NCI-H226 (cell line): Measurements from ENCODE around the gene NHLH2.

ENCODE experiments used
- DNase-seq: peaks from one replicate; pipeline ENCODE4 v3.0.0-alpha.2; 2015

The NHLH2 gene

GRCh38 chr1:115840605-115841460, at the start of gene NHLH2:
NHLH2 (minus strand) TSS chr1:115841126; CDS start chr1:115838372, 2,754 bp downstream.
- no peak for DNase-seq

- DNase-seq = no peak
Measured at GRCh38 chr1:115890580-115890979, 49.7 kb upstream of the NHLH2 start.

DNA sequence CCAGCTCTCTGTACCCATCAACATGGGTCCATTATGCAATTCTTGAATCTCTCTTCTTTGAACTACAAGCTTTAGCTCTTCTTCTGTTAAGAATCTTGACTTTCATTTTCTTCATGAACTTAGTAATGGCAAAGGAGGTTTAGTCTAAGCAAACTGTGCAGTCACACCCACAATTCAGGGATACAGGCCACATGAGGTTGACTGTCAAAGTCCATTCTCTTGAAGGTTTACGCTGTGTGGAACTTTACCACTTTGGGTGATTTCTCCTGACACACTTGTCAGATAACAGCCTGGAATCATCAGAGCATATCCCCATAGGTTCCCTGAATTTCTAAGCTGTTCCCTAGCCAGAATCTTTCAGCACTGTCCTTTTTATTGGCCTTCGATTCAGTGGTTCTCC, 48.0 kb upstream of the NHLH2 start:
- no peak for DNase-seq

DNA sequence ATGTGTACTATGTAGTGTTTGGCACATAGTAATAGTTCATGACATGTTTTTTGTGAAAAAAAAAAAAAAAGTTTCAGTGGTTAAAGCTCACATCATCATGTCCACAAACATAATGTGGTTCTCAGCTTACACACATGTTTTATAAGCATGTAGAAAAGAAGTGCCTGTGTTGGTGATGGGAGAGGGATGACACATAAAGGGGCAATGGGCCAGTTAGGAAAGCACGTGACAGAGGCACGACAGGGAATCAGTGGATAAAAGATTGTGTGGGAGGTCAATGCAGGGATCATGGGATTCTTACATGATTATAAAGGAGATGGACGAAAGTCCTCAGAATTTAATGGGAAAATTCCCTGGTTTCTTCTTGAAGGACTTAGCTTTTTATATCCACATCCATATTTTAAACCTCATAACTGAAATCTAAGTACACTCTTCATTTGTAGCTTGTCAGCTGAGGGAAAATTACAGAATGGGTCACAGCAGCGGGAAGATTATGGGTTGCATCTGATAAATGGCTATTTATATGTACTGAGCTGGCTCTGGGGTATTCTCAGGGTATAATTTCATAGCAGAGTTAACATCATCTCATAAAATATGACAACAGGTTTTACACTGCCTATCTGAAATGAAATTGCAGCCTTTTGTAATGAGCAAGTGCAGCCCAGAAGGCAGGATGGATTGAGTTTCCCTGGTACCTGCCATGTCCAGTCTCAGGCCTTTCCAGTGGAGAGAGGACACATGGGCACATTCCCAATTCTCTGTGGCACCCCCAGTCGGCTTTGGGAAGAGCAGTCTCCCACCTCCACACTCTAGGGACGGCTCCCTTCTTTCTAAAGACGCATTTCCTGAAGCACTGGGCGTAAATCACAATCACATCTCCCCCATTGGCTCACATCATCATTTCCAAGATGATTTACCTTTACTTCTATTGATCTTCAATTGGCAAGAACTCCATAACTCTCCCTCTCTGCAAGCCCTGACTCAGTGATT, 42.3 kb upstream of the NHLH2 start:
- DNase-seq = no peak

- no peak for DNase-seq
Measured at GRCh38 chr1:115880981-115881672, 40.2 kb upstream of the NHLH2 start.

- no peak for DNase-seq
Measured at GRCh38 chr1:115879977-115880376, 39.1 kb upstream of the NHLH2 start.

GRCh38 chr1:115877511-115877910, 36.6 kb upstream of the NHLH2 start:
- no peak for DNase-seq

GRCh38 chr1:115874904-115875303, 34.0 kb upstream of the NHLH2 start:
- peak; percentile 87 for DNase-seq

DNA sequence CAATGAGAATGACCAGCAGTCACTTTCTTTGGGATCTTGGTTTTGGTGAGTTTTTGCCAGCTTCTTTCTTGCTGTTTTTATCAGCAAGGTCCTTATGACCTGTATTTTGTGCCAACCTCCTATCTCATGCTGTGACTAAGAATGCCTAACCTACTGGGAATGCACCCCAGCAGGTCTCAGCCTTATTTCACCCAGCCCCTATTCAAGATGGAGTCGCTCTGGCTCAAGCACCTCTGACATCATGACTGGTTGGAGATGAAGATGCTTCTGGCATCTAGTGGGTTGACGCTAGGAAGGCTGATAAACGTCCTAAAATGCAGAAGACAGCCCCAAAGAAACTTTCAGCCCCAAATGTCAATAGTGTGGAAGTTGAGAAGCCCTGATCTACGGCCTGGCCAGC, 33.6 kb upstream of the NHLH2 start:
- DNase-seq = no peak

DNA sequence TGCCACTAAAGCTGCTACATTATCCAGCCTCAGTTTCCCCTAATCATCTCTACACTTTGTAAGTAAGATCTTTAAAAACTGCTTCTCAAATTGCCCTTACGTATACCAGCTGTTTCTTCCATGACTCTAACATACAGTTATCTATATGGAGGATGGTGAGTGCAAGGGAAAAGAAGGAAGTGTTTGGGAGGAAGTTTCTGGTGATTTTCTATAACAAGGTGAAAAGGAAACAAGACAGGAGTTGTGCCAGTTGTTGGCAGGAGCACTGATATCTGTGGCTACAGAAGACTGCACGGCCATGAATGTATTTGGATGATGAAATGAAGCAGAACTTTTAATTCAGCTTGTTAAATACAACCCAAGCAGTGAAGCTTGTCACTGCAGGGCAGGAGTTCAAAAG, 32.3 kb upstream of the NHLH2 start:
- no peak for DNase-seq

DNA sequence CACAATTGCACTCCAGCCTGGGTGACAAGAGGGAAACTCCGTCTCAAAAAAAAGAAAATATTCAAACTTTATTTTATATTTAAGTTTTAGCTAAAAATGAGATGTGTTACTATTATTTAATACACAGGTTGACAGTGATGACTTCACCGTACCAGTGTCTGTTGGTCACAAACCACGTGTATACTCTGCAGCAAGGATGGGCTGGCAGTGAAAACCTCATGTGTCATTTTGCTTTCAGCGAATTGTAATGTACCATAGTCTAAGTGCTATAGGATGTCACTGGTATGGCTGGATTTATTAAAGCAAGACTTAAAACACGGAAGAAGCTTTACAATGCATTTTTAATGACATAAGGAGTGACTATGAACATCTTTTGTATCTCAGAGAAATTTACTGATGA, 28.1 kb upstream of the NHLH2 start:
- no peak for DNase-seq

DNA sequence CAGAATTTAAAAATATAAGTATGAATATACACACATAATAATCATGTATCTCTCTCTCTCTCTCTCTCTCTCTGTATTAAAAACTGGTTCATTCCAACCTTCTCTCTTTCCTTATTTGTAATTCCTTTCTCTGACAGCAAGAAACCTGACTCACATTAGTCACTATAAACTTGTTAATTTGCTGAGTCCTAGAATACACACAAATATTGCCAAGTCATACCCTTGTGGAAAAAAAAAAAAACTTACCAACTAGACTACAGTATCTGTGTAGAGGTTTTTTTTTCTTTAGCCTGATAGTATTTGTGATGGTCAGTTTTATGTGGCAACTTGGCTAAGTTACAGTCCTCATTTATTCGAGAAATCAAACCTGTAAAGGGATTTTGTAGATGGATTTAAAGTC, 26.3 kb upstream of the NHLH2 start:
- DNase-seq = no peak

GRCh38 chr1:115865704-115866380, 24.9 kb upstream of the NHLH2 start:
- no peak for DNase-seq

GRCh38 chr1:115862403-115862802, 21.5 kb upstream of the NHLH2 start:
- no peak for DNase-seq

DNA sequence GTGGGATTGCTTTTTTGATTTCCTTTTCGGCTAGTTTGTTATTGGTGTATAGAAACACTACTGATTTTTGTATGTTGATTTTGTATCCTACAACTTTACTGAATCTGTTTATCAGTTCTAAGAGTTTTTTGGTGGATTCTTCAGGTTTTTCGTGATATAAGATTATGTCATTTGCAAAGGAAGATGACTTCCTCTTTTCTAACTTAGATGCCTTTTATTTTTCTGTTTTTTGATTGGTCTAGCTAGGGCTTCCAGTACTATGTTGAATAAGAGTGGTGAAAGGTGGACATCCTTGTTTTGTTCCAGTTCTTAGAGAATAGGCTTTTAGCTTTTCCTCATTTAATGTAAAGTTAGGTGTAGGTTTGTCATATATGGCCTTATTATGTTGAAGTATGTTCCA, 13.1 kb upstream of the NHLH2 start:
- no peak for DNase-seq

DNA sequence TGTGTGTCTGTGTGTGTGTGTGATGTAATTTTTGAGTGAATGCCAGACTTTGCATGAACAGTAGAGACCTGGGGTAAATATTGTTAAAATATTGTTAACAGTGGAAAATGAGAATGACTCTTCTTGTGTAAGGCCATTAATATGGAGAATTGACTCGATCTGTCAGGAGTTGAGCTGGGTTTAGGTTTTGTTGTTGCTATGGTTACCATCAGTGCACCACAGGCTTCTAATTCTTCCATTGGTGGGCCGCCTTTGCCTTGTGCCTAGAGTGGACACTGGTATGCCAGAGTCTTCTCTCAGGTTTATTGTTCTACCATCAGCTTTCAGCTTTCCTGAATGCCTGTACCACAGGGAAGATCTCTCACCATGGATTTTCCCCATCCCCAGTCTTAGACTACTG, 10.0 kb upstream of the NHLH2 start:
- DNase-seq = no peak

DNA sequence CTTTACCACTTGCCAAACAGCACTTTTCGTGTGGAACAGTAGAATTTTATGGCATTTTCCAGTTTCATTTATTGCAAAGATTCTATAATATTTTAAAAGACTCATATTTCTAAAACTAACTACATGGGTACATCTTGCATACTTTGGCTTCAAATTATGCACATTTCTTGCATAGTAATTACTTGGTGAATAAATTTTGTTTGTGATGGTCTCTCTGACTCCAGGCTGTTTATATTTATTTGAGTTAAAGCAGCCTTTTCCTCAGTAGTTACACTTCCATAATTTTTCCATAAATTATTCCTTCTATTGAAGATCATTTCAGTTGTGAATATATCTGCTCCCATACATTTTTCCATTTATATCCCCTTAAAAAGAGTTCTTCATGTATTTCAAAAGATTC, 6.9 kb upstream of the NHLH2 start:
- DNase-seq = no peak

DNA sequence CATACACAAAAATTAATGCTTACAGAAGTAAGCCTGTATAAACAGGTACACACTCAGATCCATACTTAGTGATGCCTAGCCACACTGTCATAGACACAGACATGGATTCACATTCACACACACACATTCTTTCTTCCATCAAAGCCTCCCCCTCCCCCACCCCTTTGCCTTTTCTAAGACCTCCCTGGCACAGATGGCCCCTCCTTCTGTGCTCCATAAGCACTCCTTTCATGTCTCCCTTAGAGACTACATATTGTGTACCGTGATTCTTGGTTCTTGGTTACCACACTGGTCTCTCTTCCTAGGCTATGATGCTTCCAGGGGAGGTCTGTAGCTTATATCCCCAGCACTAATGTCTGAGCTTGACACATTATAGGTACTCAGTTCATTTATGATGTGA, 2.0 kb upstream of the NHLH2 start:
- DNase-seq = no peak

- DNase-seq = no peak
Measured at GRCh38 chr1:115839679-115840237, 1.2 kb downstream of the NHLH2 start.

DNA sequence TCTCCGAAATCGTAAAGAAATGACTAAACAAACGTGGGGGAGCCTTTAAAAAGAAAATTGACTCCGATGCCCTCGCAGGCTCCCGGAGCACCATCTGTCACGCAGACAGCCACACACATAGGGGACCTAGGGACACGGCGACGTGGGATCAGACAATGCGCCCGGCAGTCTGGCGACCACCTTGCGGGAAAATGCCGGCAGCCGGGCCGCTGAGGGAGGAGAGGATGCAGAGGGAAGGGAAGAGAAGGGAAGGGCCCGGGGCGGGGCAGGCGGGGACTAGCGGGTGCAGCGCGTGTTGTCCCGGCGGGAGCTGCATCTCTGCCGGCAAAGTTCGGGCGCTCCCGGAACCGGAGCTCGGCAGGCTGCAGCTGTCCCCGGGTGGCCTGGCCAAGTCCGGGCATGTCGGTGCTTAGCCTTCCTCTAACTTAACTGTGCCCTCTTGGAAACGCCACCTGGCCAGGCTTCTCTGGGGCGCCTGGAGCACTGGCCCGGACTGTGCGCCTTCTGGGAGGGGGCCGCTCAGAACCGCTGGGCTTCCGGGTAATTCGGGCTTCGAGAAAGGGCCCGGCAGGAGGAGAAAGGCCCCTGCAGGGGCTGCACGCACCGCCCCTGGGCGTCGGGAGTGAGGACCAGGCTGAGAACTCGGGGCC, 1.8 kb downstream of the NHLH2 start:
- DNase-seq = no peak

GRCh38 chr1:115838431-115839028, 2.4 kb downstream of the NHLH2 start:
- no peak for DNase-seq
